Fibroblast of peridontal ligament (primary cell): ENCODE results near the gene TSPAN32.

Source experiments
- DNase-seq: peaks from one replicate; pipeline ENCODE4 v3.0.0-alpha.2; 2010; ENCODE audit errors: extremely low read depth

TSPAN32 gene

DNA sequence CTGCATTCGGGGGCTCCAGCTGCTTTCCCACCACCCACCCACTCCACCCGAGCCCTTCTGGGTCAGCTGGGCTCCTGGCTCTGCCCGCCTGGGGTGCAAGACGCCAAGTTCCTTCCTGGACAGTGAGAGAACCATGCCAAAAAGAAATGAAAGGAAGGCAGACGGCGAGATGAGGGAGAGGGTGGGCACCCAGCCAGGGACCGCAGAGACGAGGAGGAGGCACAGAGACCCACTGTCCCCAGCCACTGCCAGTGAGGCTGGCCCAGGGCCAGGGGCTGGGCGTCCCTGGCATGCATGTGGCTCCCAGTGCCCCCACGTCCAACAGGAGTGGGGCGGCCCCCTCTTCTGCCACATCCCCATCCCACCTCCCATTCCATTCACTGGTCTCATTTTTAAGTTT, 64.5 kb downstream of the TSPAN32 start:
- no peak for DNase-seq

DNA sequence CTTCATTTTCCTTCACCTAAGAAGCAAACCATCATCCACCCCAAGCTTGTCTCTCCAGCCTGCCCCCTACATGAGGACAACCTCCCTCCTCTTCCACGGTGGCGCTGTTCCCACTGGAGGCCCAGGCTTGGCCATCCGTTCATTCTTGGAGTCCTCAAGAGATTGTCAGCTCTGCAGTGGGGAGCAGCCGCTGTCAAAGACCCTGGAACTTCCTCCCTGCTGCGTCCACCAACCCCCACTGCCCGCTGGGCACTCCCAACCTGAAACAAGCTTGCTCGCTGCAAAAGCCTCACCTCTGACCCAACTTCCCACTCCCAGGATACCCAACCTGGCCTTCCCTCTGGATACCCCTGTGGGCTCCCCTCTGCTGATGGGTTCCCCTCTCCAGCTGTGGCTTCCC, 64.9 kb downstream of the TSPAN32 start:
- no peak for DNase-seq

DNA sequence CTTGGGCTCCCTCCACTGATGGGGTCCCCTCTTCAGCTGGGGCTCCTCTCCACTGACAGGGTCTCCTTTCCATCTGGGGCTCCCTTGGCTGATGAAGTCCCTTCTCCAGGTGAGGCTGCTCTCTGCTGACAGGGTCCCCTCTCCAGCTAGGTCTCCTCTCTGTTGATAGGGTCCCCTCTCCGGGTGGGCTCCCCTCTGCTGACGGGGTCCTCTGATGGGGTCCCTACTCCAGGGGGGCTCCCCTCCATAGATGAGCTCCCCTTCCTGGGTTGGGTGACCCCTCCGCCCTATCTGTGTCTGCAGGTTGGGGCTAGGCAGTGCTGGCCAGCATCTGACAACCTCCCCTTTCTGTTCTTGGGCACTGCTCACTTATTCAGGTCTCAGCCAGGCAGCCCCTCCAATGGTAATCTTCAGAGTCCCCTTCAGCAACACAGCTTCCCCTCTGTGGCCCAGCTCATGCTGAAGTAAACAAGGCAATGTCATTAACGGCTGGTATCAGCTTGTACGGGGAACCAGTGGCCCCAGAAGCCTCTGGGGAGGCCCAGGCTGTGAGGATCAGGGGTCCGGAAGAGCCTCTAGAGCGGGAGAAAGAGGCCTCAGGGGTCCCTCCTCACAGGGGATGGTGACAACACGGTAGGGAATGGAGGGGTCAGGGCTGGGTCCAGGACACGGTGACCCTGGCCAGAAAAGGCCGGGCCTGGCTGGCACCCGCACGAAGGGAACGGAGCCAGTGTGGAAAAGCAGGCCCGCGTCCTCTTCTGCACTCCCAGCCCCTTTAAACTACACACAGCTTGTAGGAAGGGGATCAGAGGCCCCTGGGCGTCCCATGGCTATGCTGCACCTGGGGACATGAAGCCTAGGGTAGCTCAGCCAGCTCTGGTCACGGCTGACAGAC, 65.7 kb downstream of the TSPAN32 start:
- no peak for DNase-seq
